Uterus (tissue), 4 donors: Measurements from ENCODE around the gene SPP2. TPM values are rescaled to one million over a fixed set of nuclear protein-coding genes. Genes with fewer than 3 reads are reported as not detected.
A peak's percentile ranks its signal among the peaks of the same experiment; 100 is the strongest.

Experiments
- DNase-seq, 2 donors: peaks; one replicate each; pipeline ENCODE4 v3.0.0-alpha.2; 2019 to 2020
- H3K27ac ChIP-seq, 2 donors: fragments of 200-600 bp; sonication (generic); 1 replicate in 1 of 2; 2 replicates in 1 of 2; pipeline ENCODE4 v1.5.1; 2016 to 2018
- H3K27me3 ChIP-seq, 2 donors: fragments of 200-600 bp; sonication (generic); one replicate each; pipeline ENCODE4 v1.5.1; 2018 to 2019; ENCODE audit warnings: control low read depth in 1 of 2
- H3K36me3 ChIP-seq, 2 donors: fragments of 200-600 bp; sonication (generic); one replicate each; pipeline ENCODE4 v1.5.1; 2019; ENCODE audit warnings: control low read depth in 1 of 2
- H3K4me1 ChIP-seq, 2 donors: fragments of 200-600 bp; sonication (generic); one replicate each; pipeline ENCODE4 v1.5.1; 2018 to 2019; ENCODE audit warnings: control low read depth in 1 of 2
- H3K4me3 ChIP-seq, 2 donors: fragments of 200-600 bp; sonication (generic); 1 replicate in 1 of 2; 2 replicates in 1 of 2; pipeline ENCODE4 v1.5.1; 2018 to 2019; ENCODE audit warnings: mild to moderate bottlenecking in 1 of 2
- H3K9me3 ChIP-seq, 2 donors: fragments of 200-600 bp; sonication (generic); one replicate each; pipeline ENCODE4 v1.5.1; 2019; ENCODE audit warnings: control low read depth in 1 of 2
- POLR2A ChIP-seq, 2 donors: fragments of 450-650 bp; IDR thresholded peaks; one replicate each; pipeline ENCODE4 v1.6.1; 2016; ENCODE audit warnings: antibody characterized with exemption in 2 of 2, mild to moderate bottlenecking in 1 of 2, moderate library complexity in 1 of 2
- intact Hi-C: fragments of 100-400 bp; cut with DNase I; formaldehyde crosslinking; loops from one replicate; pipeline ENCODE4 v1.15.1; 2023; ENCODE audit warnings: low total_unique reads
- total RNA-seq, 4 donors: library from RNA; depleted of rRNA in 3 of 4; stranded (reverse); fragments of >200 nt in 3 of 4; gene quantifications; one replicate each; pipeline versions ENCODE4 v1.1.0 to v1.2.4, GENCODE V29; 2014 to 2023
- TF ChIP-seq, protein P1 (sequence below), 4 experiments: fragments of 200-600 bp in 2 of 4; fragments of 450-650 bp in 2 of 4; sonication (generic) in 2 of 4; IDR thresholded peaks; one replicate each; pipeline ENCODE4 v1.5.1; 2016 to 2019; ENCODE audit warnings: antibody characterized with exemption in 4 of 4, mild to moderate bottlenecking in 2 of 4, moderate library complexity in 1 of 4
- donor health status: DM: yes; HTN: yes; CAD: no.

The SPP2 gene
- total RNA-seq, 4 donors from 2014 or later = 1.3 TPM; not detected in 3

DNA sequence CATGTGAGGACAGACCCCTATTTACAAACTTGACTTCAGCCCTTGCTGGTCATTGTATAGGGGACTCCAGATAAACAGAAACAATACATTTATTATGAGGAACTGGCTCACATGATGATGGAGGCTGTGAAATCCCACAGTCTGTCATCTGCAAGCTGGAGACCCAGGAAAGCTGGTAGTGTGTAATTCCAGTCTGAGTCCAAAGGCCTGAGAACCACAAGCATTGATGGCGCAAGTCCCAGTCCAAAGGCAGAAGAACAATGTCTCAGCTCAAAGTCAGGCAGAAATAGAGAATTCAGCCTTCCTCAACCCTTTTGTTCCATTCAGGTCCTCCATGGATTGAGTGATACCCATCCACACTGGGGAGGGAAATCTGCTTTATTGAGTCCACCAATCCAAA is 28.1 kb upstream of the SPP2 start:
- Histone ChIP-seq H3K27ac (no peak overlapping the region), H3K4me1 (no peaks in the 10 kb centered on the region), H3K27me3 (no peaks in the 10 kb centered on the region), H3K9me3 (no peaks in the 10 kb centered on the region), H3K36me3 (no peaks in the 10 kb centered on the region), H3K4me3 (no peak overlapping the region)
- no peak for DNase-seq
- TF ChIP-seq POLR2A (IDR thresholded peaks at IDR 0.05) = no peak
- TF ChIP-seq, protein P1, sequence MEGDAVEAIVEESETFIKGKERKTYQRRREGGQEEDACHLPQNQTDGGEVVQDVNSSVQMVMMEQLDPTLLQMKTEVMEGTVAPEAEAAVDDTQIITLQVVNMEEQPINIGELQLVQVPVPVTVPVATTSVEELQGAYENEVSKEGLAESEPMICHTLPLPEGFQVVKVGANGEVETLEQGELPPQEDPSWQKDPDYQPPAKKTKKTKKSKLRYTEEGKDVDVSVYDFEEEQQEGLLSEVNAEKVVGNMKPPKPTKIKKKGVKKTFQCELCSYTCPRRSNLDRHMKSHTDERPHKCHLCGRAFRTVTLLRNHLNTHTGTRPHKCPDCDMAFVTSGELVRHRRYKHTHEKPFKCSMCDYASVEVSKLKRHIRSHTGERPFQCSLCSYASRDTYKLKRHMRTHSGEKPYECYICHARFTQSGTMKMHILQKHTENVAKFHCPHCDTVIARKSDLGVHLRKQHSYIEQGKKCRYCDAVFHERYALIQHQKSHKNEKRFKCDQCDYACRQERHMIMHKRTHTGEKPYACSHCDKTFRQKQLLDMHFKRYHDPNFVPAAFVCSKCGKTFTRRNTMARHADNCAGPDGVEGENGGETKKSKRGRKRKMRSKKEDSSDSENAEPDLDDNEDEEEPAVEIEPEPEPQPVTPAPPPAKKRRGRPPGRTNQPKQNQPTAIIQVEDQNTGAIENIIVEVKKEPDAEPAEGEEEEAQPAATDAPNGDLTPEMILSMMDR (IDR thresholded peaks at IDR 0.05) = no peak
- intact Hi-C loops = no loop called here

DNA sequence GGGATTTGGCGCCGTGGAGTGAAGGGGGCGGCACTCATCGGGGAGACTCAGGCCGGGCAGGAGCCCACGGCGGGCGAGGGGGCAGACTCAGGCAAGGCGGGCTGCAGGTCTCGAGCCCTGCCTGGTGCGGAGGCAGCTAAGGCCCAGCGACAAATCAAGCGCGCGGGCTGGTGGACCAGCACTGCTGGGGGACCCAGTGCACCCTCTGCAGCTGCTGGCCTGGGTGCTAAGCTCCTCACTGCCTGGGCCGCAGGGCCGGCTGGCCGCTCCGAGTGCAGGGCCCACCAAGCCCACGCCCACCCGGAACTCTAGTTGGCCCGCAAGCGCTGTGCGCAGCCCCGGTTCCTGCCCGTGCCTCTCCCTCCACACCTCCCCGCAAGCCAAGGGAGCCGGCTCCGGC is 26.2 kb upstream of the SPP2 start:
- no peak overlapping the region for H3K27ac ChIP-seq
- TF ChIP-seq, protein P1 (IDR thresholded peaks at IDR 0.05) = no peak
- TF ChIP-seq POLR2A (IDR thresholded peaks at IDR 0.05) = no peak
- H3K9me3 ChIP-seq = no peaks in the 10 kb centered on the region
- no peak for DNase-seq
- intact Hi-C loops = no loop called here
- no peaks in the 10 kb centered on the region for H3K27me3 ChIP-seq
- no peaks in the 10 kb centered on the region for H3K36me3 ChIP-seq
- H3K4me3 ChIP-seq = no peak overlapping the region
- no peaks in the 10 kb centered on the region for H3K4me1 ChIP-seq

DNA sequence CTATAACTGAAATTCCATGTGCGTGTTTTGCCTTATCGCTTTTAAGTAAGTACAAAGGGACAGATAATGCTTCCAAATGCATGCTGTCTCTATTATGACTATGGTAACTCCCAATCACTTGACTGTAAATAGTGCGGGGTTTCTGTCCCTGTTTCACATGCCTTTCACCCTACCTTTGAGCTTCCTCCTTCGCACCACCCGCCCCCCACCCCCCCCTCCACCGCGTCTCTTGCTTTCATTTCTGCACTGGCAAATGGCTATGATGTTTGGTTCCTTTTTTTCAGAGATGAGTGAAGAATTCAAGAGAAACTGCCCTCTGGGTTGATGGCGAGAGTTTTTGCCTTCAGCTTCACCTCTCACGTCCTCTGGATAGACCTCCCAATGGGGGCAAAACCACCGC is 25.0 kb upstream of the SPP2 start:
- TF ChIP-seq, protein P1 (IDR thresholded peaks at IDR 0.05) = no peak
- no peak for TF ChIP-seq POLR2A (IDR thresholded peaks at IDR 0.05)
- Histone ChIP-seq H3K4me1 (no peaks in the 10 kb centered on the region), H3K4me3 (peak overlapping the region; percentile 2 to 11), H3K9me3 (no peaks in the 10 kb centered on the region), H3K27ac (no peak overlapping the region), H3K36me3 (no peaks in the 10 kb centered on the region), H3K27me3 (no peaks in the 10 kb centered on the region)
- no peak for DNase-seq
- intact Hi-C loops = no loop called here

DNA sequence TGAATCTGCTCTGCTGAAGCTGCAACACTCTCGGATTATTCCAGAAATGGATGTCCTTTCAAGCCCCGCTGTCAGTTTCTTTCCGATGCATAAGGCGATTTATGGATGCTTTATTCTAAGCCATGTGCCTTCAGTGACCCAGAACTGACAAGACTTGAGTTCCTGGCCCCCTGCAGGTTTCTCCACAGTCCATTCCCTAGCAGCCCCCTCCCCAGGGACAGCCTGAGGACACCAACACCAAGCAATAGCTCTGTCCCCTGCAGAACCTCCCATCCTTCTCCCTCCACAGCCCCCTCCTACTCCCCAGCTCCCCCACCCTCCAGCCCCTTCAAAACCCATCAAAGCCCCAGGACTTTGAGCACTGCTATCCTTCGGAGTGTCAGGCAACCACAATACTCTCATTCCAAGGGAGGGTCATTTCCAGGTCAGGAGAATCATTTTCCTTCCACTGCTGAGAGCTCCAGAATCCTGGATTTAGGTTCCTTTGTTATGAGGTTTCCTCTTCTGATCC is 24.6 kb upstream of the SPP2 start:
- H3K36me3 ChIP-seq = no peaks in the 10 kb centered on the region
- peak overlapping the region in 1 of 2 donors; percentile 11 for H3K4me3 ChIP-seq
- intact Hi-C loops = no loop called here
- H3K27ac ChIP-seq = no peak overlapping the region
- no peak for TF ChIP-seq POLR2A (IDR thresholded peaks at IDR 0.05)
- TF ChIP-seq, protein P1 (IDR thresholded peaks at IDR 0.05) = no peak
- H3K27me3 ChIP-seq = no peaks in the 10 kb centered on the region
- H3K4me1 ChIP-seq = no peaks in the 10 kb centered on the region
- DNase-seq = no peak
- no peaks in the 10 kb centered on the region for H3K9me3 ChIP-seq

DNA sequence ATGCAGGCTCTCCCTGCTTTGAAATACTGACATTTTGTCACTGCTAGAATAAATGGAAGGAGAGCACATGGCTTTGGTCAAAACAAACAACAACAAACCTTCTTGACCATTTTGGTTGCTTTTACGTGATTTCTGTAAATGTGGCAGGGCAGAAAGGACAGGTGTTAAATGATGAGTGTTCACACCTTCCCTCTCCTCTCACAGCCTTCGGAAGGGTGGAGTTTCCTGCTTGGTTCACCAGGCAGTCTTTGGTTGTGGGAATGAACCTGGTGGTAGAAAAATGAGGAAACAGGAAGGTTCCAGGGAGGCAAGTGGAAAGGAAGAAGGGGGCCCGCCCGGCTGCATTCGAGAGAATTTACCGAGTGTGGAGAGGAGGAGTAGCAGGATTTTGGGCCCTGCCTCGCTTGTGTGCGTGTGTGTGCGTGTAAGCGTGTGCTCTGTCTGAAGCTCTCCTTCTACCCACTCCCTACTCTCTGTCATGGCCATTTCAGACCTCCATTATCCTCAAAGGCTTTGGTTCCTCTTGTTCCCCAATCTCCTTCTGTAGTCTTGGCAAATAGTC is 23.7 kb upstream of the SPP2 start:
- no peaks in the 10 kb centered on the region for H3K9me3 ChIP-seq
- no peak overlapping the region for H3K27ac ChIP-seq
- TF ChIP-seq, protein P1 (IDR thresholded peaks at IDR 0.05) = no peak
- H3K4me1 ChIP-seq = no peaks in the 10 kb centered on the region
- no peak overlapping the region for H3K4me3 ChIP-seq
- intact Hi-C loops = no loop called here
- H3K27me3 ChIP-seq = no peaks in the 10 kb centered on the region
- DNase-seq = no peak
- H3K36me3 ChIP-seq = no peaks in the 10 kb centered on the region
